ENCODE results near the gene NIPBL. TPM values are rescaled to one million over a fixed set of nuclear protein-coding genes. Genes with fewer than 3 reads are reported as not detected.

NIPBL gene
- total RNA-seq, 1 donor from 2014 or later, result 61.5 TPM

GRCh38 chr5:36946101-36946500 is 69.5 kb downstream of the NIPBL start:
- no peak for DNase-seq (ENCODE audit: low spot score)
- H3K27ac Mint-ChIP-seq (ENCODE audit: unreplicated experiment), result no peak overlapping the region
- H3K4me3 Mint-ChIP-seq (ENCODE audit: unreplicated experiment), result no peak overlapping the region
- H3K27me3 Mint-ChIP-seq (ENCODE audit: unreplicated experiment), result no peaks in the 10 kb centered on the region
- no peaks in the 10 kb centered on the region for H3K9me3 Mint-ChIP-seq (ENCODE audit: unreplicated experiment)
- H3K4me1 Mint-ChIP-seq (ENCODE audit: unreplicated experiment), result peaks cover 3% of the 10 kb centered on the region
- H3K36me3 Mint-ChIP-seq (ENCODE audit: low read depth, unreplicated experiment), result no peaks in the 10 kb centered on the region
- TF ChIP-seq, protein P1, sequence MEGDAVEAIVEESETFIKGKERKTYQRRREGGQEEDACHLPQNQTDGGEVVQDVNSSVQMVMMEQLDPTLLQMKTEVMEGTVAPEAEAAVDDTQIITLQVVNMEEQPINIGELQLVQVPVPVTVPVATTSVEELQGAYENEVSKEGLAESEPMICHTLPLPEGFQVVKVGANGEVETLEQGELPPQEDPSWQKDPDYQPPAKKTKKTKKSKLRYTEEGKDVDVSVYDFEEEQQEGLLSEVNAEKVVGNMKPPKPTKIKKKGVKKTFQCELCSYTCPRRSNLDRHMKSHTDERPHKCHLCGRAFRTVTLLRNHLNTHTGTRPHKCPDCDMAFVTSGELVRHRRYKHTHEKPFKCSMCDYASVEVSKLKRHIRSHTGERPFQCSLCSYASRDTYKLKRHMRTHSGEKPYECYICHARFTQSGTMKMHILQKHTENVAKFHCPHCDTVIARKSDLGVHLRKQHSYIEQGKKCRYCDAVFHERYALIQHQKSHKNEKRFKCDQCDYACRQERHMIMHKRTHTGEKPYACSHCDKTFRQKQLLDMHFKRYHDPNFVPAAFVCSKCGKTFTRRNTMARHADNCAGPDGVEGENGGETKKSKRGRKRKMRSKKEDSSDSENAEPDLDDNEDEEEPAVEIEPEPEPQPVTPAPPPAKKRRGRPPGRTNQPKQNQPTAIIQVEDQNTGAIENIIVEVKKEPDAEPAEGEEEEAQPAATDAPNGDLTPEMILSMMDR (IDR thresholded peaks at IDR 0.05; ENCODE audit: unreplicated experiment), result no peak

DNA sequence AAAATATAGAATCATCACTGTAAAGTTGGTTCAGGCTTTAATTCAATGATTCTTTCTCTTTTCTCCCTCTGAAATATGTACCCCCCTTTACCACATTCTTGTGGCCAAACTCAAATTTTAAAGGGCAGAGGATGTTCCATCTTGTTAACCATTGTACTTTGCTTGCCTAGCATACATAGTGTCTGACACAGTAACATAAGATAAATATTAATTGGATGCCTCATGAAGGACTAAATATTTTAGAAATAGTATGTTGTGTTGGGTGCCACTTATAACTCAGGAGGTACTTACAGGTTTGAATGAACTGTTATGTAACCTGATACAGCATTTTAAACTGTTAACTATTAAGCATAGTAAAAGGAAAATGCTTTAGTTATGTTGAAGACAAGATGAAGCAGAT is 71.5 kb downstream of the NIPBL start:
- H3K4me1 Mint-ChIP-seq (ENCODE audit: unreplicated experiment), result peaks cover 5% of the 10 kb centered on the region
- TF ChIP-seq, protein P1 (IDR thresholded peaks at IDR 0.05; ENCODE audit: unreplicated experiment), result no peak
- no peak overlapping the region for H3K27ac Mint-ChIP-seq (ENCODE audit: unreplicated experiment)
- H3K9me3 Mint-ChIP-seq (ENCODE audit: unreplicated experiment), result no peaks in the 10 kb centered on the region
- H3K27me3 Mint-ChIP-seq (ENCODE audit: unreplicated experiment), result no peaks in the 10 kb centered on the region
- H3K4me3 Mint-ChIP-seq (ENCODE audit: unreplicated experiment), result no peak overlapping the region
- no peaks in the 10 kb centered on the region for H3K36me3 Mint-ChIP-seq (ENCODE audit: low read depth, unreplicated experiment)
- DNase-seq (ENCODE audit: low spot score), result no peak

GRCh38 chr5:36948650-36949049 is 72.1 kb downstream of the NIPBL start:
- Mint-ChIP-seq H3K27me3 (ENCODE audit: unreplicated experiment) (no peaks in the 10 kb centered on the region), H3K36me3 (ENCODE audit: low read depth, unreplicated experiment) (no peaks in the 10 kb centered on the region), H3K9me3 (ENCODE audit: unreplicated experiment) (no peaks in the 10 kb centered on the region), H3K4me3 (ENCODE audit: unreplicated experiment) (no peak overlapping the region), H3K4me1 (ENCODE audit: unreplicated experiment) (peaks cover 5% of the 10 kb centered on the region), H3K27ac (ENCODE audit: unreplicated experiment) (no peak overlapping the region)
- TF ChIP-seq, protein P1 (IDR thresholded peaks at IDR 0.05; ENCODE audit: unreplicated experiment), result no peak
- no peak for DNase-seq (ENCODE audit: low spot score)

- Mint-ChIP-seq H3K4me3 (ENCODE audit: unreplicated experiment) (no peak overlapping the region), H3K4me1 (ENCODE audit: unreplicated experiment) (peaks cover 5% of the 10 kb centered on the region), H3K36me3 (ENCODE audit: low read depth, unreplicated experiment) (no peaks in the 10 kb centered on the region), H3K27me3 (ENCODE audit: unreplicated experiment) (no peaks in the 10 kb centered on the region), H3K9me3 (ENCODE audit: unreplicated experiment) (no peaks in the 10 kb centered on the region), H3K27ac (ENCODE audit: unreplicated experiment) (no peak overlapping the region)
- TF ChIP-seq, protein P1 (IDR thresholded peaks at IDR 0.05; ENCODE audit: unreplicated experiment), result no peak
- DNase-seq (ENCODE audit: low spot score), result no peak
These were observed 73.0 kb downstream of the NIPBL start for GRCh38 chr5:36949593-36949992.

DNA sequence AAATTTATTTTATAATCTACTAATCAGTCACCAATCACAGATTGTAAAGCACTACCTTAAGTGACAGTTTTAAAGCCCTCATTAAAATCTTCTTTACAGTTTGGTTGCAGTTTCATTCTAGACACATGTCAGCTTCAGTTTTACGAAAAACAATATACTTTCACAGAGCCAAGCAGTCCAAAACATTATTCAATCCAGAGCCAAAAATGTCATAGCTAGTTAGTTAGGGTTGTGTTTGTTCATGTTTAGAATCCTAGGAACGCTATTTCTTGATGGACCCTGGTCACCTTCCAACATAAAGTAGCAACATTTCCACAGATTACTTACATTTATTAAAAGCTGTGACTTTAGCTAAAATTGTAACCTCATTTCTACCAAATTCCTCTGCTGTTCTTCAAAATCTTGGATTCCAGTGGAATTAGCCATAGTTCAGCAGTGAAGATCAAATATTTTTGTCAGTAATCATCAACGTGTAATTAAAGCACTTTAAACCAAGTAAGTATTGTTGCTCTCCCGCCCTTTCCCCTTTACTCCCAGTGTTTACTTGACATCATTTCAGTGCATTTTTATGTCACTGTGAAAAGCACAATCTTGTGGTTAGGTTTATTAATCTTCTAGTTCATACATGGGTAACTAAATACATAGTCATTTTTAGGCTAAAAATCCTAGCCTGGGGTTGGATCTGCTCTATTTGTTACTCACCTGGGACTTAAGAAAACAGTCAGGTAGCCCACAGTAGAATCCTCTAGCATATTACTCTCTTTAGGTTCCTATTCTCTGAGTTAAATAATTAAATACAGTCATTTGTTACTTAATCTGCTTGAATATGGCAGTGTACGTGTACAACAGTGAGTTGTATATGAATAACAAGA is 74.3 kb downstream of the NIPBL start:
- no peaks in the 10 kb centered on the region for H3K9me3 Mint-ChIP-seq (ENCODE audit: unreplicated experiment)
- no peak overlapping the region for H3K4me3 Mint-ChIP-seq (ENCODE audit: unreplicated experiment)
- H3K27me3 Mint-ChIP-seq (ENCODE audit: unreplicated experiment), result no peaks in the 10 kb centered on the region
- H3K27ac Mint-ChIP-seq (ENCODE audit: unreplicated experiment), result no peak overlapping the region
- TF ChIP-seq, protein P1 (IDR thresholded peaks at IDR 0.05; ENCODE audit: unreplicated experiment), result no peak
- peaks cover 3% of the 10 kb centered on the region for H3K36me3 Mint-ChIP-seq (ENCODE audit: low read depth, unreplicated experiment)
- DNase-seq (ENCODE audit: low spot score), result no peak
- H3K4me1 Mint-ChIP-seq (ENCODE audit: unreplicated experiment), result peaks cover 5% of the 10 kb centered on the region
